ENCODE measurements around the gene CD79B.
"Not testable (repeated sequence)": the region's sequence is repeated elsewhere in the genome, so short reads cannot be mapped to it uniquely, and the experiment has no call there.

CD79B gene

DNA sequence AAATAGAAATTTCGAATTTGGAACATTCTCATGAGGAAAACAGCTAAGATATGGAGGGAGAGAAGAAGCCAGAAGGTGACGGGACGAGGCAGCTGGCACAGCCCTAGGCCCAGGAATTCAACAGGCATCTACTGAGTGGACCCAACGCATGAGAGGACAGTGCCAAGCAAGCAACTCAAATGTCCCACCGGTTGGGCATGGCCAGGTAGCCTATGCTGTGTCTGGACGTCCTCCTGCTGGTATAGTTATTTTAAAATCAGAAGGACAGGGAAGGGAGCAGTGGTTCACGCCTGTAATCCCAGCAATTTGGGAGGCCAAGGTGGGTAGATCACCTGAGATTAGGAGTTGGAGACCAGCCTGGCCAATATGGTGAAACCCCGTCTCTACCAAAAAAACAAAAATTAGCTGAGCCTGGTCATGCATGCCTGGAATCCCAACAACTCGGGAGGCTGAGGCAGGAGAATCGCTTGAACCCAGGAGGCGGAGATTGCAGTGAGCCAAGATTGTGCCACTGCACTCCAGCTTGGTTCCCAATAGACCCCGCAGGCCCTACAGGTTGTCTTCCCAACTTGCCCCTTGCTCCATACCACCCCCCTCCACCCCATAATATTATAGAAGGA is 15.5 kb downstream of the CD79B start:
- TF ChIP-seq, protein P1, sequence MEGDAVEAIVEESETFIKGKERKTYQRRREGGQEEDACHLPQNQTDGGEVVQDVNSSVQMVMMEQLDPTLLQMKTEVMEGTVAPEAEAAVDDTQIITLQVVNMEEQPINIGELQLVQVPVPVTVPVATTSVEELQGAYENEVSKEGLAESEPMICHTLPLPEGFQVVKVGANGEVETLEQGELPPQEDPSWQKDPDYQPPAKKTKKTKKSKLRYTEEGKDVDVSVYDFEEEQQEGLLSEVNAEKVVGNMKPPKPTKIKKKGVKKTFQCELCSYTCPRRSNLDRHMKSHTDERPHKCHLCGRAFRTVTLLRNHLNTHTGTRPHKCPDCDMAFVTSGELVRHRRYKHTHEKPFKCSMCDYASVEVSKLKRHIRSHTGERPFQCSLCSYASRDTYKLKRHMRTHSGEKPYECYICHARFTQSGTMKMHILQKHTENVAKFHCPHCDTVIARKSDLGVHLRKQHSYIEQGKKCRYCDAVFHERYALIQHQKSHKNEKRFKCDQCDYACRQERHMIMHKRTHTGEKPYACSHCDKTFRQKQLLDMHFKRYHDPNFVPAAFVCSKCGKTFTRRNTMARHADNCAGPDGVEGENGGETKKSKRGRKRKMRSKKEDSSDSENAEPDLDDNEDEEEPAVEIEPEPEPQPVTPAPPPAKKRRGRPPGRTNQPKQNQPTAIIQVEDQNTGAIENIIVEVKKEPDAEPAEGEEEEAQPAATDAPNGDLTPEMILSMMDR (IDR thresholded peaks at IDR 0.05; ENCODE audit: borderline replicate concordance, insufficient read depth, low read depth, low read length) = no peak

DNA sequence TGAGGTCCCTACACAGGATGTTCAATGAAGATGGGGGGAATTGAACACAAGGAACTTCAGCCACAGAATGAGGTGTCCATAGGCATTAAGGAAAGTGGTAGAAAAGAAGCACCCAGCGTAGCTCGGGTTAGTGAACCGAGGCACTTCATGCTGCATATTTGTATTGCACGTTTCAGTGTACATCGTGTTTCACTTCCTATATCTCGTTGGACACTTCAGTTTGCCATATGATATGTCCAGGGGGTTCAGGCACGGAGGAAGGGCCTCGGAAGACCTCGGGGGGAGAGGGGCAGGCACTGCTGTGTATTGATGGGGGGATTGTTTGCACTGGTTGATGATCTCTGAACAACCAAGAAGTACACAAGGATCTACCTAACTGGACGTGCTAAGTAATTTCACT is 16.4 kb downstream of the CD79B start:
- not testable (repeated sequence) for H3K4me3 ChIP-seq (ENCODE audit: low read depth, low read length)

More for the DNA sequence above, 15.5 kb downstream of the CD79B start:
- no peak overlapping the region for H3K4me3 ChIP-seq (ENCODE audit: low read depth, low read length)

DNA sequence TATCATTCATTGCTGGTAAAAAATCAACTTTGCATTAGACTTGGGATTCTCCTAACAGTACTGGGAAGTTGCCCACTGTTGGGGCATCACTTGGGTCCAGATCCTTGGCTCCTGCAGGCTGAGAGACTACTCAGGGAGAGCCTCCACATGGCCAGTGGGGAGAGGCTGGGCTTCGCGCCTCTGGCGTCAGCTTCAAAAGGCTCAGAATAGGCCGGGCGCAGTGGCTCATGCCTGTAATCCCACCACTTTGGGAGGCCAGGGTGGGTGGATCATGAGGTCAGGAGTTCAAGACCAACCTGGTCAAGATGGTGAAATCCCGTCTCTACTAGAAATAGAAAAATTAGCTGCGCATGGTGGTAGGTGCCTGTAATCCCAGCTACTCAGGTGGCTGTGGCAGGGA is 17.7 kb downstream of the CD79B start:
- TF ChIP-seq, protein P1 (IDR thresholded peaks at IDR 0.05; ENCODE audit: borderline replicate concordance, insufficient read depth, low read depth, low read length) = no peak
- H3K4me3 ChIP-seq (ENCODE audit: low read depth, low read length) = no peak overlapping the region

DNA sequence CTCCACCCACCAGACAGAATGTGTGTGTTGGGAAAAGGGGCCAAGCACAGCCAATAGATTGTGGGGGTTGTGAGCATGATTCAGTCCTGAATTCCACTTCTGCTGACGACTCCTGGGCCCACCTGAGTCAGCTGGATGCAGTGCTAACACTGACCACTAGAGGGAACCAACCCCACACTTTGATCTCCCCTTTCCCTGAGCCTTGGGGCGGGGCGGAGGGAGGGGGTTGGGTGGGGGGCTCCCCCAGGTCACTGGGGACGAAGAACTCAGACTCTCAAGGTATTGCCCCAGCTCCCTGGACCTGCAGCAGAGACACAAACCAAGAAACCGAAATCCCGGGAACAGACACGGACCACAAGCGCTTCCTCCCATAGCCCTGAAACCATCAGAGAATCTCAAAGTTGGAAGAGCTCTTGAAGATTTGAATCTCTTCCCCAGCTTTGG is 20.5 kb downstream of the CD79B start:
- H3K4me3 ChIP-seq (ENCODE audit: low read depth, low read length) = no peak overlapping the region
- TF ChIP-seq, protein P1 (IDR thresholded peaks at IDR 0.05; ENCODE audit: borderline replicate concordance, insufficient read depth, low read depth, low read length) = peak; percentile 74

DNA sequence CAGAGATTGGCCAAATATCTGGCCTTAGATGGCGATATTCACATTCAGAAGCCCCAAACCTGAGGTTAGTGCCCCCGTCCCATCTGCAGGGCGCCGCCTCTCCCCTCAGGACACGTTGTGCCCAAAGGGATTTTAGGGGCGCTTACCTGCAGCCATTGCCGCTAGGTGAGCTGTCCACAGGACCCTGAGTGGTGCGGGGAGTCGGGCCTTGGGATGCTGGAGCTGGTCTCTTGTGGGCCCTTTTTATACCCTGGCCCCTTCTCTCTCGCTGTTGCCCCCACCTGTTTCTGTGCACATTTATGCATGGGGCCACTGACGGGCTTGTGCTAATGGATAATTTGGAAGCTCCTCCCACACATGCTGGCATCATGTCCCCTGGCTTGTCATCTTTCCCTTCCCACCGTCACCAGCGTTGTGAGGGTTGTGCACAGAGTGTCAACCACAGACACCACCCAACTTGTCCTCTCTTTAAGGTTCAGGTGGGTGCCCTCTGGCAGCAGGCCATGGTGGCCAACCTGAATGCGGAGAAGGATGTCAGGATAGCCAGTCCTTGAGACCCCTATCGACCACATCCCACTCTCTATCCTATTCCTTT is 21.0 kb downstream of the CD79B start, which contains the start of gene CSHL1:
Gene CSHL1 (minus strand): TSS at position 218 of the 595 bp plus-strand sequence. CDS start 62 bp downstream, at position 156.
- H3K4me3 ChIP-seq (ENCODE audit: low read depth, low read length) = no peak within 1 kb of the TSS
- TF ChIP-seq, protein P1 (IDR thresholded peaks at IDR 0.05; ENCODE audit: borderline replicate concordance, insufficient read depth, low read depth, low read length) = no peak

DNA sequence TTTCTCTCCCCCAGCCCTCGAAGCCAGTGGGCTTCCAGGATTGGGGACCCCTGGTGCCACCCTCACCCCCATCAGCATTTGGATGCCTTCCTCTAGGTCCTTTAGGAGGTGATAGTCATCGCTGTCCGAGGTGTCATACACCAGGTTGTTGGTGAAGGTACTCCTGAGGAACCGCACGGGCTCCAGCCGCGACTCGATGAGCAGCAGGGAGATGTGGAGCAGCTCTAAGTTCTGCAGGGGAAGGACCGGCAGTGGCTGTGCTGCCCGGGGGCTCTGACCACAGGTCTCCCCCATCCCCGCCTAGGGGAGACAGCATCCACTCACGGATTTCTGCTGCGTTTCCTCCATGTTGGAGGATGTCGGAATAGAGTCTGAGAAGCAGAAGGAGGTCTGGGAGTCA is 22.0 kb downstream of the CD79B start:
- TF ChIP-seq, protein P1 (IDR thresholded peaks at IDR 0.05; ENCODE audit: borderline replicate concordance, insufficient read depth, low read depth, low read length) = no peak

DNA sequence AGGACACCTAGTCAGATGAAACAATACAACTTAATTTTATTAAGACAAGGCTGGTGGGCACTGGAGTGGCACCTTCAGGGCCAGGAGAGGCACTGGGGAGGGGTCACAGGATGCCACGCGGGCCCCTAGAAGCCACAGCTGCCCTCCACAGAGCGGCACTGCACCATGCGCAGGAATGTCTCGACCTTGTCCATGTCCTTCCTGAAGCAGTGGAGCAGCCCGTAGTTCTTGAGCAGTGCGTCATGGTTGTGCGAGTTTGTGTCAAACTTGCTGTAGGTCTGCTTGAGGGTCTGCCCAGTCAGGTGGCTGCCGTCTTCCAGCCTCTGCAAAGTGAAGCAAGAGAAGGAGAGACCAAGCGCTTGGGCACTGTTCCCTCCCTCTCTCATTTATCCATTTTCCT is 22.5 kb downstream of the CD79B start:
- not testable (repeated sequence) for H3K4me3 ChIP-seq (ENCODE audit: low read depth, low read length)

More for the DNA sequence above, 22.0 kb downstream of the CD79B start:
- no peak overlapping the region for H3K4me3 ChIP-seq (ENCODE audit: low read depth, low read length)

DNA sequence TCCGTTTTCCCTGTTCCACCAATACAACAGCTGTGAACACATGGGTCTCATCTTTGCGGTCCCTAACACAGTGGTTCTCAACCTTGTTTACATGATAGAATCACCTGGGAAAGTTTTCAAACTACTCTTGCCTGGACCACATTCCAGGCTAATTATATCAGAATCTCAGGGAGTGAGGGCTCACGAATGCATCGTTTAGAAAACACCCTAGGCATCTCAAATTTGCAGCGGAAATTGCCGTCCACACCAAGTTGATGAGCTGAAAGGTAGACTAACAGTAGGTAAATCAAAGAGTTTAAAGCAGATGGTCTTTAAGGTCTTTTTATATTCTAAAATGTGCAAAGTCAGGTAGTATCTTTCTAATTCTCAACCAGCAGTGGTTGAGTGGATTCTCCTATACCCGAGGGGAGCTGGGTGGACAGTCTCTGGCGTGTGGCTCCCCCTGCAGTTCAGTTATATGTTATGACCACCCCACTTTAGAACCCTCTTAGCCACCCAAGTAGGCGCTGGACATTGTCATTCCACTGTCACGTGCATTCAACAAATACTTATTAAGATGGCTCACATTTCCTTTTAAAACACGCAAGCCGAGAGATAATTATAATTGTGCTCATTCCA is 24.9 kb downstream of the CD79B start:
- H3K4me3 ChIP-seq (ENCODE audit: low read depth, low read length) = not testable (repeated sequence)

DNA sequence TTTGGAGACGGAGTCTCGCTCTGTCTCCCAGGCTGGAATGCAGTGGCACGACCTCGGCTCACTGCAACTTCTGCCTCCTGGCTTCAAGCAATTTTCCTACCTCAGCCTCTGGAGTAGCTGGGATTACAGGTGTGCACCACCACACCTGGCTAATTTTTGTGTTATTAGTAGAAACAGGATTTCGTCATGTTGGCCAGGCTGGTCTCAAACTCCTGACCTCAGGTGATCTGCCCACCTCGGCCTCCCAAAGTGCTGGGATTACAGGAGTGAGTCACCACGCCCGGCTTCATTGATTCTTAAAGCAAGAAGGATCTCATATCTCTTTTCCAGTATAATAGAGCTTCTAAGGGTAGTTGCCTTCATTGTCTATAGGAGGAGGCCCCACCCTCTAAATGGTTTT is 27.3 kb downstream of the CD79B start:
- H3K4me3 ChIP-seq (ENCODE audit: low read depth, low read length) = not testable (repeated sequence)
